Limb (tissue), 2 donors: Measurements from ENCODE around the gene PFDN2.

Experiments
- DNase-seq, 2 donors: peaks; one replicate each; pipeline ENCODE4 v3.0.0-alpha.2; 2016; ENCODE audit errors: extremely low spot score in 2 of 2

The PFDN2 gene

GRCh38 chr1:161117759-161118581 lies at the start of gene PFDN2, which contains the start of gene NIT1:
PFDN2 (minus strand) TSS chr1:161118037; CDS start chr1:161118026, 11 bp downstream.
NIT1 (plus strand) TSS chr1:161118105; CDS start chr1:161118177, 72 bp downstream.
- DNase-seq, result peak; percentile 91 to 92

- peak in 1 of 2 donors; percentile 51 for DNase-seq
Measured at GRCh38 chr1:161166669-161167548, 49.1 kb upstream of the PFDN2 start.

GRCh38 chr1:161165742-161166668 lies 48.2 kb upstream of the PFDN2 start, which contains the start of gene PPOX:
PPOX (plus strand) TSS chr1:161166426; CDS start chr1:161166848, 422 bp downstream.
- DNase-seq, result peak; percentile 94 to 98

- DNase-seq, result no peak
Measured at GRCh38 chr1:161164901-161165610, 47.2 kb upstream of the PFDN2 start.

GRCh38 chr1:161163793-161164192 lies 46.0 kb upstream of the PFDN2 start:
- no peak for DNase-seq

GRCh38 chr1:161162806-161163205 lies 45.0 kb upstream of the PFDN2 start:
- no peak for DNase-seq

GRCh38 chr1:161162052-161162451 lies 44.2 kb upstream of the PFDN2 start:
- DNase-seq, result no peak

GRCh38 chr1:161161652-161162051 lies 43.8 kb upstream of the PFDN2 start:
- DNase-seq, result no peak

- no peak for DNase-seq
Measured at GRCh38 chr1:161160671-161161145, 42.9 kb upstream of the PFDN2 start.

- DNase-seq, result no peak
Measured at GRCh38 chr1:161159913-161160243, 42.0 kb upstream of the PFDN2 start.

- DNase-seq, result peak; percentile 95 to 96
Measured at GRCh38 chr1:161159087-161159912, 41.5 kb upstream of the PFDN2 start, which contains the start of gene USP21. USP21 (plus strand) TSS chr1:161159500; CDS start chr1:161160641, 1,141 bp downstream.

- DNase-seq, result no peak
Measured at GRCh38 chr1:161158316-161159010, 40.6 kb upstream of the PFDN2 start.

- DNase-seq, result no peak
Measured at GRCh38 chr1:161157867-161158266, 40.0 kb upstream of the PFDN2 start.

GRCh38 chr1:161153682-161154337 lies 36.0 kb upstream of the PFDN2 start, which contains the start of gene UFC1:
UFC1 (plus strand) TSS chr1:161153978; CDS start chr1:161153998, 20 bp downstream.
- peak; percentile 87 to 91 for DNase-seq

GRCh38 chr1:161153176-161153575 lies 35.3 kb upstream of the PFDN2 start:
- no peak for DNase-seq

GRCh38 chr1:161145832-161146231 lies 28.0 kb upstream of the PFDN2 start:
- no peak for DNase-seq

GRCh38 chr1:161140755-161141400 lies 23.0 kb upstream of the PFDN2 start:
- no peak for DNase-seq
